ENCODE measurements around the gene TGM3.

The TGM3 gene

GRCh38 chr20:2348336-2348735 lies 52.5 kb downstream of the TGM3 start:
- no peak for DNase-seq (ENCODE audit: low read depth, low spot score)
- H3K4me3 ChIP-seq (ENCODE audit: low read depth, low read length), result no peak overlapping the region
- no peak for TF ChIP-seq CTCF (IDR thresholded peaks at IDR 0.05; ENCODE audit: insufficient read depth, low read length, missing control alignments)
- CTCF ChIA-PET, result interaction anchor here (0.9 to 1.4 kb wide), 4 partner anchors 31 to 382 kb away, joined by 3 to 4 read pairs (median 3); no protein-coding TSS in a partner anchor
- POLR2A ChIA-PET, result no interaction called here

GRCh38 chr20:2349801-2350200 lies 54.0 kb downstream of the TGM3 start:
- no peak for TF ChIP-seq CTCF (IDR thresholded peaks at IDR 0.05; ENCODE audit: insufficient read depth, low read length, missing control alignments)
- DNase-seq (ENCODE audit: low read depth, low spot score), result no peak
- no peak overlapping the region for H3K4me3 ChIP-seq (ENCODE audit: low read depth, low read length)
- ChIA-PET POLR2A (no interaction called here), CTCF (interaction anchor here (1.0 to 1.7 kb wide), 9 partner anchors 23 to 257 kb away, joined by 3 to 5 read pairs (median 3); no protein-coding TSS in a partner anchor)

- no peak for TF ChIP-seq CTCF (IDR thresholded peaks at IDR 0.05; ENCODE audit: insufficient read depth, low read length, missing control alignments)
- H3K4me3 ChIP-seq (ENCODE audit: low read depth, low read length), result no peak overlapping the region
- POLR2A ChIA-PET, result no interaction called here
- no peak for DNase-seq (ENCODE audit: low read depth, low spot score)
- CTCF ChIA-PET, result interaction anchor here (0.9 to 1.7 kb wide), 11 partner anchors 9 to 258 kb away, joined by 3 to 5 read pairs (median 3); no protein-coding TSS in a partner anchor
Measured at GRCh38 chr20:2350606-2351005, 54.8 kb downstream of the TGM3 start.

GRCh38 chr20:2353231-2353630 lies 57.4 kb downstream of the TGM3 start:
- no peak for DNase-seq (ENCODE audit: low read depth, low spot score)
- no peak overlapping the region for H3K4me3 ChIP-seq (ENCODE audit: low read depth, low read length)
- no peak for TF ChIP-seq CTCF (IDR thresholded peaks at IDR 0.05; ENCODE audit: insufficient read depth, low read length, missing control alignments)
- ChIA-PET CTCF (interaction anchor here (0.7 to 1.3 kb wide), 3 partner anchors 29 to 146 kb away, joined by 3 to 4 read pairs (median 3); no protein-coding TSS in a partner anchor), POLR2A (no interaction called here)

GRCh38 chr20:2357114-2357513 lies 61.3 kb downstream of the TGM3 start:
- DNase-seq (ENCODE audit: low read depth, low spot score), result no peak
- ChIA-PET CTCF (interaction anchor here (1.0 to 1.7 kb wide), 4 partner anchors 9 to 150 kb away, joined by 4 to 10 read pairs (median 4); no protein-coding TSS in a partner anchor), POLR2A (no interaction called here)
- no peak overlapping the region for H3K4me3 ChIP-seq (ENCODE audit: low read depth, low read length)
- TF ChIP-seq CTCF (IDR thresholded peaks at IDR 0.05; ENCODE audit: insufficient read depth, low read length, missing control alignments), result no peak

GRCh38 chr20:2358006-2358405 lies 62.2 kb downstream of the TGM3 start:
- no peak for DNase-seq (ENCODE audit: low read depth, low spot score)
- POLR2A ChIA-PET, result no interaction called here
- CTCF ChIA-PET, result no interaction called here
- TF ChIP-seq CTCF (IDR thresholded peaks at IDR 0.05; ENCODE audit: insufficient read depth, low read length, missing control alignments), result no peak
- no peak overlapping the region for H3K4me3 ChIP-seq (ENCODE audit: low read depth, low read length)

Data from AG04449 (cell line).